Measurements from ENCODE around the gene OR6V1. TPM values are rescaled to one million over a fixed set of nuclear protein-coding genes. Genes with fewer than 3 reads are reported as not detected.

OR6V1 gene
- total RNA-seq, 1 experiment from 2014 or later = not detected

GRCh38 chr7:143012409-143012808 is 39.7 kb upstream of the OR6V1 start:
- H3K36me3 ChIP-seq (ENCODE audit: control insufficient read depth in 1 of 2, insufficient read depth in 2 of 2, low read length in 2 of 2) = no peaks in the 10 kb centered on the region
- intact Hi-C loops (cut with micrococcal nuclease) = no loop called here
- no peak overlapping the region for H3K9ac ChIP-seq (ENCODE audit: low read length)
- H3K9me2 ChIP-seq (ENCODE audit: insufficient read depth) = no peaks in the 10 kb centered on the region
- no peak overlapping the region for H3K4me3 ChIP-seq (replicated peaks in 1 of 2; ENCODE audit: low read depth in 1 of 2, low read length in 2 of 2)
- TF ChIP-seq SP1 (IDR thresholded peaks at IDR 0.05; ENCODE audit: low read depth) (no peak), ELF1 (IDR thresholded peaks at IDR 0.05; ENCODE audit: borderline replicate concordance, low read depth) (no peak), CBX3 (IDR thresholded peaks at IDR 0.05; ENCODE audit: low read depth) (no peak), ZFX (IDR thresholded peaks at IDR 0.05) (no peak), ATF3 (IDR thresholded peaks at IDR 0.05) (no peak), SIN3A (IDR thresholded peaks at IDR 0.05; ENCODE audit: low read depth) (no peak), ZBTB33 (IDR thresholded peaks at IDR 0.05; ENCODE audit: extremely low read depth, insufficient replicate concordance, low read length) (no peak), JUND (IDR thresholded peaks at IDR 0.05) (no peak), YY1 (IDR thresholded peaks at IDR 0.05; ENCODE audit: extremely low read depth, insufficient replicate concordance, low read depth, low read length) (no peak), POLR2A (IDR thresholded peaks at IDR 0.05; ENCODE audit: borderline replicate concordance, extremely low read depth, insufficient read depth, insufficient read length) (no peak), RAD21 (IDR thresholded peaks at IDR 0.05; ENCODE audit: low read depth) (no peak), MAX (IDR thresholded peaks at IDR 0.05) (no peak), POLR2AphosphoS5 (IDR thresholded peaks at IDR 0.05; ENCODE audit: low read depth, low read length) (no peak)
- no peak for ATAC-seq
- H4K20me1 ChIP-seq (ENCODE audit: insufficient read depth) = no peaks in the 10 kb centered on the region
- BruUV-seq (replicated peaks) = no TSS peak
- H3K4me1 ChIP-seq (ENCODE audit: control insufficient read depth in 1 of 2, insufficient read depth in 2 of 2, low read length in 2 of 2) = peaks cover 0 to 6% of the 10 kb centered on the region in 2 experiments; a peak in 1 of 4 replicates
- ChIA-PET CTCF (interaction anchor here (0.8 to 18.9 kb wide), 2 partner anchors 10 to 203 kb away, joined by 3 to 331 read pairs; no protein-coding TSS in a partner anchor), RAD21 (ENCODE audit: low non-redundant PET in 1 of 2, low total read pairs in 2 of 2, uncharacterized antibody in 2 of 2, unreplicated experiment in 2 of 2) (interaction anchor here in 1 of 2 experiments (0.8 kb wide), 1 partner anchor 203 kb away, joined by 3 read pairs; no protein-coding TSS in a partner anchor), POLR2A (no interaction called here)
- no peak for DNase-seq (ENCODE audit: low read depth, low spot score)
- H3K27me3 ChIP-seq (ENCODE audit: insufficient read depth, low read length) = no peaks in the 10 kb centered on the region
- no peaks in the 10 kb centered on the region for H3K79me2 ChIP-seq (ENCODE audit: insufficient read depth, low read length)
- no peak overlapping the region for H2AFZ ChIP-seq (ENCODE audit: low read depth, low read length, poor library complexity, severe bottlenecking)
- H3K27ac ChIP-seq (ENCODE audit: low read depth, low read length) = no peak overlapping the region
- H3K4me2 ChIP-seq (ENCODE audit: low read length) = no peak overlapping the region
- no peaks in the 10 kb centered on the region for H3K9me3 ChIP-seq (ENCODE audit: control insufficient read depth in 1 of 2, insufficient read depth in 1 of 2, low read depth in 1 of 2, low read length in 2 of 2)
